ENCODE results near the gene SCYGR4.

SCYGR4 gene

GRCh38 chr2:227592694-227593387 lies 24.5 kb upstream of the SCYGR4 start:
- Histone ChIP-seq H3K4me3 (ENCODE audit: low read length) (no peak overlapping the region), H3K4me2 (ENCODE audit: low read length) (no peak overlapping the region), H3K27ac (ENCODE audit: low read depth, low read length) (no peak overlapping the region), H3K9me3 (ENCODE audit: control insufficient read depth, insufficient read depth, low read length) (no peaks in the 10 kb centered on the region), H3K27me3 (ENCODE audit: control insufficient read depth, low read length) (no peaks in the 10 kb centered on the region), H3K79me2 (ENCODE audit: control insufficient read depth, low read length) (no peaks in the 10 kb centered on the region), H3F3A (ENCODE audit: control insufficient read depth, insufficient read depth) (no peaks in the 10 kb centered on the region), H3K36me3 (ENCODE audit: control insufficient read depth, low read length) (no peaks in the 10 kb centered on the region), H3K4me1 (ENCODE audit: control insufficient read depth, low read length) (no peaks in the 10 kb centered on the region), H3K9me2 (replicated peaks; ENCODE audit: control insufficient read depth, low read length) (no peaks in the 10 kb centered on the region), H4K20me1 (ENCODE audit: control insufficient read depth, insufficient read depth, low read depth, low read length) (no peaks in the 10 kb centered on the region)
- TF ChIP-seq EZH2phosphoT487 (IDR thresholded peaks at IDR 0.05; ENCODE audit: borderline replicate concordance, low read length) (no peak), CTCF (IDR thresholded peaks at IDR 0.05; ENCODE audit: low read depth, low read length, poor library complexity, severe bottlenecking) (no peak)

GRCh38 chr2:227595797-227596196 lies 21.5 kb upstream of the SCYGR4 start:
- no peak overlapping the region for H3K27ac ChIP-seq (ENCODE audit: low read depth, low read length)
- no peaks in the 10 kb centered on the region for H3K79me2 ChIP-seq (ENCODE audit: control insufficient read depth, low read length)
- no peaks in the 10 kb centered on the region for H3K27me3 ChIP-seq (ENCODE audit: control insufficient read depth, low read length)
- no peaks in the 10 kb centered on the region for H3F3A ChIP-seq (ENCODE audit: control insufficient read depth, insufficient read depth)
- H4K20me1 ChIP-seq (ENCODE audit: control insufficient read depth, insufficient read depth, low read depth, low read length) = no peaks in the 10 kb centered on the region
- TF ChIP-seq EZH2phosphoT487 (IDR thresholded peaks at IDR 0.05; ENCODE audit: borderline replicate concordance, low read length) (no peak), CTCF (IDR thresholded peaks at IDR 0.05; ENCODE audit: low read depth, low read length, poor library complexity, severe bottlenecking) (no peak)
- no peaks in the 10 kb centered on the region for H3K4me1 ChIP-seq (ENCODE audit: control insufficient read depth, low read length)
- H3K36me3 ChIP-seq (ENCODE audit: control insufficient read depth, low read length) = no peaks in the 10 kb centered on the region
- no peak overlapping the region for H3K4me3 ChIP-seq (ENCODE audit: low read length)
- H3K9me2 ChIP-seq (replicated peaks; ENCODE audit: control insufficient read depth, low read length) = no peaks in the 10 kb centered on the region
- H3K9me3 ChIP-seq (ENCODE audit: control insufficient read depth, insufficient read depth, low read length) = no peaks in the 10 kb centered on the region
- no peak overlapping the region for H3K4me2 ChIP-seq (ENCODE audit: low read length)

GRCh38 chr2:227597036-227597435 lies 20.3 kb upstream of the SCYGR4 start:
- no peak overlapping the region for H3K27ac ChIP-seq (ENCODE audit: low read depth, low read length)
- no peaks in the 10 kb centered on the region for H3K79me2 ChIP-seq (ENCODE audit: control insufficient read depth, low read length)
- H3K27me3 ChIP-seq (ENCODE audit: control insufficient read depth, low read length) = no peaks in the 10 kb centered on the region
- H3K4me3 ChIP-seq (ENCODE audit: low read length) = no peak overlapping the region
- H3K9me3 ChIP-seq (ENCODE audit: control insufficient read depth, insufficient read depth, low read length) = no peaks in the 10 kb centered on the region
- H3K36me3 ChIP-seq (ENCODE audit: control insufficient read depth, low read length) = no peaks in the 10 kb centered on the region
- H4K20me1 ChIP-seq (ENCODE audit: control insufficient read depth, insufficient read depth, low read depth, low read length) = no peaks in the 10 kb centered on the region
- no peaks in the 10 kb centered on the region for H3K4me1 ChIP-seq (ENCODE audit: control insufficient read depth, low read length)
- no peaks in the 10 kb centered on the region for H3F3A ChIP-seq (ENCODE audit: control insufficient read depth, insufficient read depth)
- no peak for TF ChIP-seq CTCF (IDR thresholded peaks at IDR 0.05; ENCODE audit: low read depth, low read length, poor library complexity, severe bottlenecking)
- no peak overlapping the region for H3K4me2 ChIP-seq (ENCODE audit: low read length)
- H3K9me2 ChIP-seq (replicated peaks; ENCODE audit: control insufficient read depth, low read length) = no peaks in the 10 kb centered on the region
